Peyer's patch (tissue), 4 donors: ENCODE measurements around the gene SCLY.

Experiments used
- CTCF ChIP-seq, 6 experiments: fragments of 450-650 bp in 4 of 6; fragments of 200-600 bp in 2 of 6; sonication (generic) in 1 of 6; IDR thresholded peaks; one replicate each; pipeline ENCODE4 v1.5.1; 2017 to 2019; ENCODE audit warnings: antibody characterized with exemption in 6 of 6, mild to moderate bottlenecking in 3 of 6, moderate library complexity in 1 of 6
- POLR2A ChIP-seq, 2 donors: fragments of 450-650 bp; IDR thresholded peaks; one replicate each; pipeline ENCODE4 v1.5.1; 2017; ENCODE audit warnings: antibody characterized with exemption in 2 of 2, mild to moderate bottlenecking in 2 of 2, moderate library complexity in 2 of 2

GRCh38 chr2:238132463-238133450 is 72.0 kb downstream of the SCLY start:
- TF ChIP-seq POLR2A (IDR thresholded peaks at IDR 0.05) (no peak), CTCF (IDR thresholded peaks at IDR 0.05) (no peak)
